Lung (tissue), 12 donors: ENCODE measurements around the gene PDCD6IP. TPM values are rescaled to one million over a fixed set of nuclear protein-coding genes. Genes with fewer than 3 reads are reported as not detected.

ENCODE experiments used
- ATAC-seq: fragments of 200-7000 bp; cut with Tn5 transposase; one replicate; pipeline ENCODE4 v1.9.1; 2020; ENCODE audit warnings: moderate number of reproducible peaks; ENCODE audit not compliant: insufficient read depth, low FRiP score
- DNase-seq, 3 donors: peaks; one replicate each; pipeline ENCODE4 v3.0.0-alpha.2; 2013 to 2017
- H3K27ac ChIP-seq, 2 donors: one replicate each; pipeline ENCODE4 v1.5.1; 2013; ENCODE audit warnings: mild to moderate bottlenecking in 2 of 2, moderate library complexity in 2 of 2, control low read depth in 1 of 2, inconsistent platforms in 1 of 2, low read depth in 1 of 2, low read length in 1 of 2
- H3K27me3 ChIP-seq, 3 donors: one replicate each; pipeline ENCODE4 v1.5.1; 2013; ENCODE audit warnings: low read length in 2 of 3; ENCODE audit not compliant: control insufficient read depth in 3 of 3, insufficient read depth in 3 of 3
- H3K36me3 ChIP-seq, 4 donors: one replicate each; pipeline ENCODE4 v1.5.1; 2013; ENCODE audit warnings: low read length in 4 of 4, mild to moderate bottlenecking in 1 of 4, moderate library complexity in 1 of 4; ENCODE audit not compliant: control insufficient read depth in 4 of 4, insufficient read depth in 4 of 4
- H3K4me1 ChIP-seq, 5 donors: one replicate each; pipeline ENCODE4 v1.5.1; 2013; ENCODE audit warnings: low read length in 5 of 5, mild to moderate bottlenecking in 2 of 5, moderate library complexity in 1 of 5; ENCODE audit not compliant: control insufficient read depth in 5 of 5, insufficient read depth in 5 of 5
- H3K4me3 ChIP-seq: one replicate; pipeline ENCODE4 v1.5.1; 2013; ENCODE audit warnings: mild to moderate bottlenecking, control low read depth, moderate library complexity
- H3K9ac ChIP-seq, 2 donors: one replicate each; pipeline ENCODE4 v1.5.1; 2013; ENCODE audit warnings: low read length in 2 of 2, control low read depth in 1 of 2; ENCODE audit not compliant: insufficient read depth in 1 of 2
- H3K9me3 ChIP-seq, 4 donors: one replicate each; pipeline ENCODE4 v1.5.1; 2013; ENCODE audit warnings: low read length in 3 of 4, mild to moderate bottlenecking in 1 of 4, moderate library complexity in 1 of 4; ENCODE audit not compliant: control insufficient read depth in 4 of 4, insufficient read depth in 3 of 4
- CTCF ChIP-seq: IDR thresholded peaks from 2 replicates; pipeline ENCODE4 v1.5.1; 2012; ENCODE audit warnings: mild to moderate bottlenecking; ENCODE audit errors: control extremely low read depth, extremely low read depth
- WGBS, 2 donors: extraction: QIAGEN DNeasy Blood & Tissue Kit; methylation state at CpG; one replicate each; pipeline ENCODE4 v1.1.7; 2013; 5-methylcytosine and 5-hydroxymethylcytosine counted together
- polyA plus RNA-seq, 2 donors: library from polyadenylated mRNA; stranded (reverse); fragments of 200-250 nt; gene quantifications; one replicate each; pipeline ENCODE4 v1.2.1, GENCODE V29; 2013
- total RNA-seq, 2 donors: library from RNA; depleted of rRNA in 1 of 2; stranded (reverse); fragments of >200 nt in 1 of 2; gene quantifications; one replicate each; pipeline ENCODE4 v1.2.1, GENCODE V29; 2014 to 2021
- donor health status: control.
- donor health status: control.
- donor health status: Bipolar disorder and iron deficiency.
- donor health status: healthy.
- donor health status: DM: yes; HTN: yes; CAD: no.

PDCD6IP gene
- total and polyA plus RNA-seq, 4 donors, result 33.8 to 372 (median 163) TPM

- DNase-seq (no peak), ATAC-seq (no peak)
- Histone ChIP-seq H3K9me3 (no peaks in the 10 kb centered on the region), H3K27ac (no peak overlapping the region), H3K4me1 (no peaks in the 10 kb centered on the region), H3K27me3 (no peaks in the 10 kb centered on the region), H3K9ac (no peak overlapping the region), H3K4me3 (no peak overlapping the region), H3K36me3 (no peaks in the 10 kb centered on the region)
- TF ChIP-seq CTCF, result no peak
- WGBS, 2 donors, result 81 to 87% methylated on average over 2 of the region's 2 CpGs
Observed at GRCh38 chr3:33910031-33910430, 111.6 kb downstream of the PDCD6IP start.

- ATAC-seq, result no peak
- H3K4me3 ChIP-seq, result no peak overlapping the region
- WGBS, 2 donors, result 93 to 97% methylated on average over 4 of the region's 4 CpGs
Observed at GRCh38 chr3:33911525-33912322, 113.3 kb downstream of the PDCD6IP start.

GRCh38 chr3:33914212-33914611 is 115.8 kb downstream of the PDCD6IP start:
- no peak overlapping the region for H3K9ac ChIP-seq
- H3K4me1 ChIP-seq, result no peaks in the 10 kb centered on the region
- 79 to 88% methylated on average over 2 of the region's 2 CpGs for WGBS, 2 donors
- no peak overlapping the region for H3K4me3 ChIP-seq
- ATAC-seq, result no peak
- H3K9me3 ChIP-seq, result no peaks in the 10 kb centered on the region
- no peaks in the 10 kb centered on the region for H3K27me3 ChIP-seq
- no peaks in the 10 kb centered on the region for H3K36me3 ChIP-seq
- H3K27ac ChIP-seq, result no peak overlapping the region
- DNase-seq, result no peak
- no peak for TF ChIP-seq CTCF

More at GRCh38 chr3:33911525-33912322, 113.3 kb downstream of the PDCD6IP start:
- no peak for TF ChIP-seq CTCF
- Histone ChIP-seq H3K36me3 (no peaks in the 10 kb centered on the region), H3K4me1 (no peaks in the 10 kb centered on the region), H3K27ac (no peak overlapping the region), H3K9ac (no peak overlapping the region), H3K27me3 (no peaks in the 10 kb centered on the region), H3K9me3 (no peaks in the 10 kb centered on the region)
- no peak for DNase-seq
